PFSK-1 (cell line): ENCODE results near the gene WDR43.

ENCODE experiments used
- FOXP2 ChIP-seq: optimal IDR thresholded peaks from 2 replicates; pipeline ENCODE3; 2011; ENCODE audit warnings: borderline replicate concordance, control low read depth, inconsistent platforms; ENCODE audit not compliant: insufficient read depth; ENCODE audit errors: extremely low read length, extremely low read depth
- POLR2AphosphoS5 ChIP-seq: IDR thresholded peaks from 2 replicates; pipeline ENCODE4 v1.6.1; 2012; ENCODE audit warnings: low read depth, mild to moderate bottlenecking, control low read depth, low read length, moderate library complexity
- REST ChIP-seq, 2 experiments: IDR thresholded peaks; 2 replicates each; pipeline versions ENCODE4 v1.6.1 to v1.8.0; 2011 to 2012; ENCODE audit warnings: low read depth in 2 of 2, low read length in 2 of 2, control low read depth in 1 of 2, inconsistent platforms in 1 of 2, mild to moderate bottlenecking in 1 of 2, moderate library complexity in 1 of 2; ENCODE audit not compliant: insufficient read depth in 1 of 2
- SIN3A ChIP-seq: IDR thresholded peaks from 2 replicates; pipeline ENCODE4 v1.6.1; 2012; ENCODE audit warnings: mild to moderate bottlenecking, low read length, moderate library complexity, borderline replicate concordance; ENCODE audit not compliant: insufficient read depth
- TAF1 ChIP-seq: IDR thresholded peaks from 2 replicates; pipeline ENCODE4 v1.6.1; 2012; ENCODE audit warnings: low read length, control low read depth, borderline replicate concordance; ENCODE audit not compliant: insufficient read depth

DNA sequence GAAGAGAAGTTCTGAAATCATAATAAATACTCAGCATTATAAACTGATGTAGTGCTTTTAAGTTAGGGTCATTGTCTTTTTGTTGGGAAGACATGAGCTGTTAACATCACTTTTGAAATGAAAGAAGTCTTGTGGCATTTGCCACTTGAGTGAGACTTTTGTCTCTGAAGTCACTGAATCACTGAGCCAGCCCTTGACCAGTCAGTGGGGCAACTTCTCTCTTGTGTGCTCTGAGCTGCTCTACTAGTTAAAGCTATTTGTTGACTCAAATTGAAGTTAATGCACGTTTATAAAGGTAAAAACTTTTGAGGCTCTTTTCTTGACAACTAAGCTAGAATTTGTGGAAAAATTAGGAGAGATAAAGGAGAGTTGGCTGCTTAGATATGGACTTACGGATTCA is 6.7 kb downstream of the WDR43 start:
- no peak for TF ChIP-seq SIN3A
- no peak for TF ChIP-seq REST (IDR thresholded peaks at IDR 0.05; ENCODE audit: insufficient read depth in 1 of 2, low read depth in 2 of 2, low read length in 2 of 2)
- TF ChIP-seq POLR2AphosphoS5 = no peak
- no peak for TF ChIP-seq TAF1
- no peak for TF ChIP-seq FOXP2
